ENCODE measurements around the gene RSBN1. TPM values are rescaled to one million over a fixed set of nuclear protein-coding genes. Genes with fewer than 3 reads are reported as not detected.

Gene RSBN1
- total and polyA plus RNA-seq, 2 experiments from 2014 or later = 15.4 to 17.4 TPM

- TF ChIP-seq ETS1 (IDR thresholded peaks at IDR 0.05) (no peak), CTCF (conservative IDR thresholded peaks at IDR 0.05; ENCODE audit: low read depth in 2 of 2) (no peak), CREB1 (CRISPR knock-in tag; IDR thresholded peaks at IDR 0.05; ENCODE audit: low read depth) (no peak), POLR2AphosphoS5 (IDR thresholded peaks at IDR 0.05; ENCODE audit: low read depth) (no peak)
These were observed 942 bp upstream of the RSBN1 start (continued) for GRCh38 chr1:113813218-113813617.

DNA sequence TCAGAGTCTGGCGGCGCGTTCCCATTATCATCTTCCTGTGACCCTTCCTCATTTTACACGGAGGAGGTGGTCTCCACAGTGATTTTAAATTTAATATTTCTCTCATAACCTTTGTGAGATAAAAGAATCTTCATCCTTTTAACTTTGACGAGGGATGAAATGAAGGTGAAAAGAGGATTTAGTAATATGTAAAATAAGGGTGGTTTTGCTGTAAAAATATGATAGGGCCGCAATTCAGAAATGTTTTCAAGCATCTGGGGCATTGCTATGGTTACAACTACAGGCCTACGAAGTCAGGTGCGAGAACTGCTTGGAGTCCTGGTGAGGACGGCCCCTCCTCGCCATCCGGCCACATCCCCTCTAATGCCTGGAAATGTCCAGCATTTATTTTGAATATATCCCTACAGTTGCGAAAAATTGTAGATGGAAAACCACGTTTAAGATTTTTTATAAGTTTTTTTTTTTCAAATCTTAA lies 422 bp upstream of the RSBN1 start:
- Histone ChIP-seq H3K27me3 (ENCODE audit: insufficient read depth) (no peaks in the 10 kb centered on the region), H3K36me3 (ENCODE audit: insufficient read depth) (no peaks in the 10 kb centered on the region), H3K4me2 (peak overlapping the region; percentile 74), H3K27ac (ENCODE audit: low read depth) (peak overlapping the region; percentile 91), H3F3A (replicated peaks; ENCODE audit: low read depth) (no peaks in the 10 kb centered on the region), H3K79me2 (replicated peaks; ENCODE audit: insufficient read depth) (peaks cover 39% of the 10 kb centered on the region), H3K9me2 (ENCODE audit: insufficient read depth) (no peaks in the 10 kb centered on the region), H3K4me1 (ENCODE audit: insufficient read depth) (peaks cover 11% of the 10 kb centered on the region; the same call in 1 of the 2 replicates), H3K4me3 (peak overlapping the region; percentile 72), H4K20me1 (replicated peaks; ENCODE audit: insufficient read depth) (peaks cover 13% of the 10 kb centered on the region; the same call in 1 of the 2 replicates), H2AFZ (peak overlapping the region; percentile 6; the same call in 1 of the 2 replicates)
- Mint-ChIP-seq H3K27me3 (ENCODE audit: insufficient read depth, low read depth, poor library complexity) (peaks cover 10% of the 10 kb centered on the region), H3K4me1 (peaks cover 13% of the 10 kb centered on the region), H3K27ac (peak overlapping the region; percentile 96), H3K9me3 (no peaks in the 10 kb centered on the region), H3K36me3 (ENCODE audit: low read depth) (peaks cover 5% of the 10 kb centered on the region; the same call in 1 of the 3 replicates), H3K4me3 (peak overlapping the region; percentile 98)
- ATAC-seq (peak; percentile 6; the same call in 1 of the 3 replicates), DNase-seq (ENCODE audit: low spot score) (peak; percentile 63)
- TF ChIP-seq STAT1 (IDR thresholded peaks at IDR 0.05; ENCODE audit: unreplicated experiment) (no peak), JUNB (IDR thresholded peaks at IDR 0.05; ENCODE audit: unreplicated experiment) (no peak), ETS1 (IDR thresholded peaks at IDR 0.05) (no peak), EZH2phosphoT487 (IDR thresholded peaks at IDR 0.05; ENCODE audit: unreplicated experiment) (no peak), CREB1 (CRISPR knock-in tag; IDR thresholded peaks at IDR 0.05; ENCODE audit: low read depth) (no peak), ZNF331 (CRISPR knock-in tag; IDR thresholded peaks at IDR 0.05; ENCODE audit: low read depth) (no peak), POLR2AphosphoS5 (IDR thresholded peaks at IDR 0.05; ENCODE audit: low read depth) (no peak), NANOG (IDR thresholded peaks at IDR 0.05; ENCODE audit: borderline replicate concordance) (no peak)
- TF ChIP-seq, protein P1, sequence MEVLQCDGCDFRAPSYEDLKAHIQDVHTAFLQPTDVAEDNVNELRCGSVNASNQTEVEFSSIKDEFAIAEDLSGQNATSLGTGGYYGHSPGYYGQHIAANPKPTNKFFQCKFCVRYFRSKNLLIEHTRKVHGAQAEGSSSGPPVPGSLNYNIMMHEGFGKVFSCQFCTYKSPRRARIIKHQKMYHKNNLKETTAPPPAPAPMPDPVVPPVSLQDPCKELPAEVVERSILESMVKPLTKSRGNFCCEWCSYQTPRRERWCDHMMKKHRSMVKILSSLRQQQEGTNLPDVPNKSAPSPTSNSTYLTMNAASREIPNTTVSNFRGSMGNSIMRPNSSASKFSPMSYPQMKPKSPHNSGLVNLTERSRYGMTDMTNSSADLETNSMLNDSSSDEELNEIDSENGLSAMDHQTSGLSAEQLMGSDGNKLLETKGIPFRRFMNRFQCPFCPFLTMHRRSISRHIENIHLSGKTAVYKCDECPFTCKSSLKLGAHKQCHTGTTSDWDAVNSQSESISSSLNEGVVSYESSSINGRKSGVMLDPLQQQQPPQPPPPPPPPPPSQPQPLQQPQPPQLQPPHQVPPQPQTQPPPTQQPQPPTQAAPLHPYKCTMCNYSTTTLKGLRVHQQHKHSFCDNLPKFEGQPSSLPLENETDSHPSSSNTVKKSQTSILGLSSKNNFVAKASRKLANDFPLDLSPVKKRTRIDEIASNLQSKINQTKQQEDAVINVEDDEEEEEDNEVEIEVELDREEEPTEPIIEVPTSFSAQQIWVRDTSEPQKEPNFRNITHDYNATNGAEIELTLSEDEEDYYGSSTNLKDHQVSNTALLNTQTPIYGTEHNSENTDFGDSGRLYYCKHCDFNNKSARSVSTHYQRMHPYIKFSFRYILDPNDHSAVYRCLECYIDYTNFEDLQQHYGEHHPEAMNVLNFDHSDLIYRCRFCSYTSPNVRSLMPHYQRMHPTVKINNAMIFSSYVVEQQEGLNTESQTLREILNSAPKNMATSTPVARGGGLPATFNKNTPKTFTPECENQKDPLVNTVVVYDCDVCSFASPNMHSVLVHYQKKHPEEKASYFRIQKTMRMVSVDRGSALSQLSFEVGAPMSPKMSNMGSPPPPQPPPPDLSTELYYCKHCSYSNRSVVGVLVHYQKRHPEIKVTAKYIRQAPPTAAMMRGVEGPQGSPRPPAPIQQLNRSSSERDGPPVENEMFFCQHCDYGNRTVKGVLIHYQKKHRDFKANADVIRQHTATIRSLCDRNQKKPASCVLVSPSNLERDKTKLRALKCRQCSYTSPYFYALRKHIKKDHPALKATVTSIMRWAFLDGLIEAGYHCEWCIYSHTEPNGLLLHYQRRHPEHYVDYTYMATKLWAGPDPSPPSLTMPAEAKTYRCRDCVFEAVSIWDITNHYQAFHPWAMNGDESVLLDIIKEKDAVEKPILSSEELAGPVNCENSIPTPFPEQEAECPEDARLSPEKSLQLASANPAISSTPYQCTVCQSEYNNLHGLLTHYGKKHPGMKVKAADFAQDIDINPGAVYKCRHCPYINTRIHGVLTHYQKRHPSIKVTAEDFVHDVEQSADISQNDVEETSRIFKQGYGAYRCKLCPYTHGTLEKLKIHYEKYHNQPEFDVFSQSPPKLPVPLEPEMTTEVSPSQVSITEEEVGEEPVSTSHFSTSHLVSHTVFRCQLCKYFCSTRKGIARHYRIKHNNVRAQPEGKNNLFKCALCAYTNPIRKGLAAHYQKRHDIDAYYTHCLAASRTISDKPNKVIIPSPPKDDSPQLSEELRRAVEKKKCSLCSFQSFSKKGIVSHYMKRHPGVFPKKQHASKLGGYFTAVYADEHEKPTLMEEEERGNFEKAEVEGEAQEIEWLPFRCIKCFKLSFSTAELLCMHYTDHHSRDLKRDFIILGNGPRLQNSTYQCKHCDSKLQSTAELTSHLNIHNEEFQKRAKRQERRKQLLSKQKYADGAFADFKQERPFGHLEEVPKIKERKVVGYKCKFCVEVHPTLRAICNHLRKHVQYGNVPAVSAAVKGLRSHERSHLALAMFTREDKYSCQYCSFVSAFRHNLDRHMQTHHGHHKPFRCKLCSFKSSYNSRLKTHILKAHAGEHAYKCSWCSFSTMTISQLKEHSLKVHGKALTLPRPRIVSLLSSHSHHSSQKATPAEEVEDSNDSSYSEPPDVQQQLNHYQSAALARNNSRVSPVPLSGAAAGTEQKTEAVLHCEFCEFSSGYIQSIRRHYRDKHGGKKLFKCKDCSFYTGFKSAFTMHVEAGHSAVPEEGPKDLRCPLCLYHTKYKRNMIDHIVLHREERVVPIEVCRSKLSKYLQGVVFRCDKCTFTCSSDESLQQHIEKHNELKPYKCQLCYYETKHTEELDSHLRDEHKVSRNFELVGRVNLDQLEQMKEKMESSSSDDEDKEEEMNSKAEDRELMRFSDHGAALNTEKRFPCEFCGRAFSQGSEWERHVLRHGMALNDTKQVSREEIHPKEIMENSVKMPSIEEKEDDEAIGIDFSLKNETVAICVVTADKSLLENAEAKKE (CRISPR knock-in tag; IDR thresholded peaks at IDR 0.05) = no peak
